Measurements from ENCODE around the gene GPR26.

GPR26 gene

GRCh38 chr10:123666318-123667236, at the start of gene GPR26:
GPR26 (plus strand) TSS chr10:123666355; CDS start chr10:123666408, 53 bp downstream.
- peak; percentile 36 for DNase-seq (ENCODE audit: low spot score)

- DNase-seq (ENCODE audit: low spot score): no peak
These were observed 47.9 kb upstream of the GPR26 start for GRCh38 chr10:123618224-123618623.

GRCh38 chr10:123619067-123619855, 46.9 kb upstream of the GPR26 start:
- no peak for DNase-seq (ENCODE audit: low spot score)

- no peak for DNase-seq (ENCODE audit: low spot score)
These were observed 45.5 kb upstream of the GPR26 start for GRCh38 chr10:123620621-123621020.

- DNase-seq (ENCODE audit: low spot score): no peak
These were observed 44.7 kb upstream of the GPR26 start for GRCh38 chr10:123621492-123621891.

- no peak for DNase-seq (ENCODE audit: low spot score)
These were observed 44.2 kb upstream of the GPR26 start for GRCh38 chr10:123621916-123622315.

GRCh38 chr10:123622381-123622780, 43.8 kb upstream of the GPR26 start:
- peak; percentile 75 for DNase-seq (ENCODE audit: low spot score)

GRCh38 chr10:123624086-123624485, 42.1 kb upstream of the GPR26 start:
- DNase-seq (ENCODE audit: low spot score): peak; percentile 18

- no peak for DNase-seq (ENCODE audit: low spot score)
These were observed 33.0 kb upstream of the GPR26 start for GRCh38 chr10:123633106-123633505.

GRCh38 chr10:123633636-123634035, 32.5 kb upstream of the GPR26 start:
- DNase-seq (ENCODE audit: low spot score): no peak

GRCh38 chr10:123634221-123634620, 31.9 kb upstream of the GPR26 start:
- no peak for DNase-seq (ENCODE audit: low spot score)

- no peak for DNase-seq (ENCODE audit: low spot score)
These were observed 31.0 kb upstream of the GPR26 start for GRCh38 chr10:123635131-123635530.

- no peak for DNase-seq (ENCODE audit: low spot score)
These were observed 30.4 kb upstream of the GPR26 start for GRCh38 chr10:123635745-123636144.

GRCh38 chr10:123636598-123637325, 29.4 kb upstream of the GPR26 start:
- peak; percentile 27 for DNase-seq (ENCODE audit: low spot score)

GRCh38 chr10:123637326-123637880, 28.8 kb upstream of the GPR26 start:
- peak; percentile 88 for DNase-seq (ENCODE audit: low spot score)

- DNase-seq (ENCODE audit: low spot score): no peak
These were observed 27.0 kb upstream of the GPR26 start for GRCh38 chr10:123639131-123639530.

- peak; percentile 79 for DNase-seq (ENCODE audit: low spot score)
These were observed 26.1 kb upstream of the GPR26 start for GRCh38 chr10:123640016-123640535.

- no peak for DNase-seq (ENCODE audit: low spot score)
These were observed 23.9 kb upstream of the GPR26 start for GRCh38 chr10:123642293-123642692.

GRCh38 chr10:123642697-123643096, 23.5 kb upstream of the GPR26 start:
- DNase-seq (ENCODE audit: low spot score): no peak

- DNase-seq (ENCODE audit: low spot score): no peak
These were observed 22.8 kb upstream of the GPR26 start for GRCh38 chr10:123643315-123643714.

GRCh38 chr10:123645016-123645415, 21.1 kb upstream of the GPR26 start:
- DNase-seq (ENCODE audit: low spot score): no peak

- DNase-seq (ENCODE audit: low spot score): no peak
These were observed 20.5 kb upstream of the GPR26 start for GRCh38 chr10:123645615-123646014.

Data from AG08395 (cell line).